IMR-90 (cell line): Measurements from ENCODE around the gene PALB2. TPM values are rescaled to one million over a fixed set of nuclear protein-coding genes. Genes with fewer than 3 reads are reported as not detected.
"Not testable (repeated sequence)": the region's sequence is repeated elsewhere in the genome, so short reads cannot be mapped to it uniquely, and the experiment has no call there.

ENCODE experiments used
- ATAC-seq: fragments of 200-7000 bp; cut with Tn5 transposase; 2 replicates; pipeline ENCODE4 v1.9.1; 2020; ENCODE audit warnings: low read depth, mild to moderate bottlenecking, moderate library complexity
- BruUV-seq: library from RNA; stranded (reverse); fragments of 400-500 nt; replicated peaks from 2 replicates; lab custom pipeline; 2021; lab: Mats Ljungman, UMichigan
- CTCF ChIA-PET: fragments of 300-600 bp; formaldehyde crosslinking; extraction: SDS; loops from one replicate; lab custom pipeline; 2021; ENCODE audit warnings: antibody characterized with exemption; lab: Yijun Ruan, JAX
- POLR2A ChIA-PET: fragments of 300-600 bp; sonication (Branson Sonifier 250); formaldehyde crosslinking; loops from one replicate; lab custom pipeline; 2022; ENCODE audit warnings: antibody characterized with exemption; ENCODE audit not compliant: unreplicated experiment; lab: Charles Lee
- DNase-seq: peaks from one replicate; pipeline ENCODE4 v3.0.0; 2013
- H2AFZ ChIP-seq: replicated peaks from 2 replicates; pipeline ENCODE3; 2013; ENCODE audit warnings: low read length, mild to moderate bottlenecking; ENCODE audit not compliant: poor library complexity
- H2AK5ac ChIP-seq: 2 replicates; pipeline ENCODE4 v1.6.1; 2013; ENCODE audit warnings: low read depth, low read length, inconsistent platforms
- H2AK9ac ChIP-seq: replicated peaks from 2 replicates; pipeline ENCODE3; 2013; ENCODE audit warnings: mild to moderate bottlenecking, low read depth, low read length, moderate library complexity; ENCODE audit not compliant: poor library complexity
- H2BK120ac ChIP-seq: 2 replicates; pipeline ENCODE4 v1.6.1; 2013; ENCODE audit warnings: low read depth, low read length, inconsistent platforms
- H2BK15ac ChIP-seq: 3 replicates; pipeline ENCODE4 v1.6.1; 2013; ENCODE audit warnings: low read depth, low read length, inconsistent platforms
- H2BK20ac ChIP-seq: 2 replicates; pipeline ENCODE4 v1.6.1; 2013; ENCODE audit warnings: low read depth, mild to moderate bottlenecking, inconsistent platforms, low read length, moderate library complexity
- H2BK5ac ChIP-seq: 2 replicates; pipeline ENCODE4 v1.6.1; 2013; ENCODE audit warnings: mild to moderate bottlenecking, low read depth, low read length, inconsistent platforms; ENCODE audit not compliant: poor library complexity, severe bottlenecking
- H3K14ac ChIP-seq: replicated peaks from 2 replicates; pipeline ENCODE4 v1.6.1; 2013; ENCODE audit warnings: low read depth, low read length, inconsistent platforms
- H3K18ac ChIP-seq: 2 replicates; pipeline ENCODE4 v1.6.1; 2013; ENCODE audit warnings: low read depth, low read length, control low read depth
- H3K23ac ChIP-seq: 2 replicates; pipeline ENCODE4 v1.6.1; 2013; ENCODE audit warnings: low read depth, low read length, inconsistent platforms
- H3K27ac ChIP-seq: 2 replicates; pipeline ENCODE4 v1.5.1; 2013; ENCODE audit warnings: mild to moderate bottlenecking, control low read depth, low read length; ENCODE audit not compliant: insufficient read depth
- H3K27me3 ChIP-seq: 2 replicates; pipeline ENCODE4 v1.6.1; 2013; ENCODE audit warnings: low read length; ENCODE audit not compliant: control insufficient read depth, insufficient read depth
- H3K36me3 ChIP-seq: 2 replicates; pipeline ENCODE4 v1.6.1; 2013; ENCODE audit warnings: low read length, mixed read lengths; ENCODE audit not compliant: control insufficient read depth, insufficient read depth
- H3K4ac ChIP-seq: 2 replicates; pipeline ENCODE4 v1.6.1; 2013; ENCODE audit warnings: low read depth, low read length, inconsistent platforms
- H3K4me1 ChIP-seq: 2 replicates; pipeline ENCODE4 v1.6.1; 2013; ENCODE audit warnings: low read length, mixed read lengths; ENCODE audit not compliant: control insufficient read depth, insufficient read depth
- H3K4me2 ChIP-seq: 2 replicates; pipeline ENCODE4 v1.6.1; 2013; ENCODE audit warnings: low read depth, mild to moderate bottlenecking, control low read depth, low read length, moderate library complexity
- H3K4me3 ChIP-seq: 2 replicates; pipeline ENCODE4 v1.5.1; 2013; ENCODE audit warnings: low read depth, mild to moderate bottlenecking, control low read depth, low read length, moderate library complexity; ENCODE audit not compliant: insufficient read depth
- H3K56ac ChIP-seq: 2 replicates; pipeline ENCODE4 v1.6.1; 2013; ENCODE audit warnings: low read length, inconsistent platforms; ENCODE audit not compliant: insufficient read depth; ENCODE audit errors: extremely low read depth
- H3K79me1 ChIP-seq, 2 experiments: 2 replicates each; pipeline ENCODE4 v1.6.1; 2013; ENCODE audit warnings: low read length in 2 of 2, inconsistent platforms in 1 of 2, low read depth in 1 of 2
- H3K9ac ChIP-seq: 2 replicates; pipeline ENCODE4 v1.6.1; 2013; ENCODE audit warnings: low read depth, low read length, control low read depth
- H3K9me1 ChIP-seq: 2 replicates; pipeline ENCODE4 v1.6.1; 2013; ENCODE audit warnings: low read length, inconsistent platforms; ENCODE audit not compliant: insufficient read depth
- H3K9me3 ChIP-seq: 2 replicates; pipeline ENCODE4 v1.6.1; 2013; ENCODE audit warnings: low read length; ENCODE audit not compliant: control insufficient read depth, insufficient read depth
- H4K20me1 ChIP-seq: 2 replicates; pipeline ENCODE4 v1.6.1; 2013; ENCODE audit warnings: low read length, inconsistent platforms; ENCODE audit not compliant: insufficient read depth
- H4K5ac ChIP-seq: 2 replicates; pipeline ENCODE4 v1.6.1; 2013; ENCODE audit warnings: mild to moderate bottlenecking, low read depth, low read length, control low read depth
- H4K8ac ChIP-seq, 2 experiments: 2 replicates each; pipeline ENCODE4 v1.6.1; 2013; ENCODE audit warnings: low read depth in 2 of 2, low read length in 2 of 2, control low read depth in 1 of 2, inconsistent platforms in 1 of 2
- H4K91ac ChIP-seq: 2 replicates; pipeline ENCODE4 v1.6.1; 2013; ENCODE audit warnings: low read depth, low read length, inconsistent platforms; ENCODE audit not compliant: insufficient read depth
- WGBS, 2 experiments: methylation state at CpG; one replicate each; pipeline versions ENCODE4 v1.1.5 to v1.1.7; 2013; ENCODE audit warnings: missing lambda C conversion rate in 2 of 2; ENCODE audit not compliant: insufficient read length in 1 of 2; ENCODE audit errors: extremely low coverage in 2 of 2; 5-methylcytosine and 5-hydroxymethylcytosine counted together
- dilution Hi-C: fragments of 300-500 bp; cut with HindIII; formaldehyde crosslinking; loops from one replicate; pipeline ENCODE4 v1.14.3; 2018; ENCODE audit warnings: low sequenced_read_pairs; ENCODE audit not compliant: unreplicated experiment
- in situ Hi-C: fragments of 300-500 bp; cut with MboI; formaldehyde crosslinking; loops from 3 replicates; pipeline ENCODE4 v1.14.3; 2019; ENCODE audit warnings: low sequenced_read_pairs, inconsistent platforms, mixed read lengths
- intact Hi-C: fragments of 100-400 bp; cut with micrococcal nuclease; formaldehyde crosslinking; loops from 2 replicates; pipeline ENCODE4 v1.10.0; 2022
- polyA plus RNA-seq, 3 experiments: library from polyadenylated mRNA; depleted of rRNA; stranded (reverse); fragments of >200 nt; gene quantifications; 2 replicates each; pipeline ENCODE4 v1.2.3, GENCODE V29; 2012; ENCODE audit warnings: low replicate concordance in 1 of 3
- total RNA-seq: library from RNA; depleted of rRNA; stranded (reverse); fragments of >200 nt; gene quantifications from 2 replicates; pipeline ENCODE4 v1.2.3, GENCODE V29; 2012

PALB2 gene
- total and polyA plus RNA-seq, 2 of the 4 experiments (the other 2 are of a cell fraction) = 4.1 to 8.6 TPM

- dilution Hi-C loops, H2BK15ac ChIP-seq, H3K79me1 ChIP-seq, H4K91ac ChIP-seq, H2BK5ac ChIP-seq, BruUV-seq, H3K9me3 ChIP-seq, CTCF ChIA-PET, H3K23ac ChIP-seq, H4K20me1 ChIP-seq, H3K4ac ChIP-seq, DNase-seq, H2BK120ac ChIP-seq, H3K9ac ChIP-seq, POLR2A ChIA-PET, H3K4me1 ChIP-seq, in situ Hi-C loops, H3K4me2 ChIP-seq, H3K9me1 ChIP-seq, H3K4me3 ChIP-seq, H4K8ac ChIP-seq, H3K27ac ChIP-seq, H2BK20ac ChIP-seq, H2AK5ac ChIP-seq, H2AK9ac ChIP-seq, H4K5ac ChIP-seq, H3K14ac ChIP-seq, ATAC-seq, H2AFZ ChIP-seq, intact Hi-C loops, H3K27me3 ChIP-seq, H3K56ac ChIP-seq, H3K18ac ChIP-seq: not testable (repeated sequence)
- no CpG with 5 or more reads among the region's 6 CpGs for WGBS, 2 experiments
- H3K36me3 ChIP-seq = peaks cover 22% of the 10 kb centered on the region
Measured at GRCh38 chr16:23610905-23611304, 30.2 kb downstream of the PALB2 start.
